HuH-7 (cell line): ENCODE measurements around the gene MAPRE3.

Experiments
- DNase-seq: peaks from one replicate; pipeline ENCODE4 v3.0.0; 2011; ENCODE audit warnings: low spot score

MAPRE3 gene

DNA sequence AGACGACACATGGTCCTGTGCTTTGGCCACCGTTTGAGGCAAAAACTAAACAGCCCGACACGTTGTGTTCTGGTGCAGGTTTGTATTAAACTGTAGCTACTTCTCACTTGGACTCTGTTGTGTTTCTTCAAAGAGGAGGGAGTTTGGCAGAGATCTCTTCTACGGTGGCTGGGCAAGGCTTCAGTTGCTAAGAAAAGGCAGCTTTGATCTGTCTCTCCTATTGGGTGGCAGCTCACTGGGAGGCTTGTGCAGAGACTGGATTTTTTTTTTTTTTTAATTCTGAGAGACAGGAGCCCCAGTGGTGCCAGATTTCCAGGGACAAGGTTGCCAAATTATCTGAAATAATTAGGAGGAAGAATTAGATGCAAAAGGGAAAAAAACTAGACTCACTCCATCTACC is 20.2 kb upstream of the MAPRE3 start:
- DNase-seq = no peak

DNA sequence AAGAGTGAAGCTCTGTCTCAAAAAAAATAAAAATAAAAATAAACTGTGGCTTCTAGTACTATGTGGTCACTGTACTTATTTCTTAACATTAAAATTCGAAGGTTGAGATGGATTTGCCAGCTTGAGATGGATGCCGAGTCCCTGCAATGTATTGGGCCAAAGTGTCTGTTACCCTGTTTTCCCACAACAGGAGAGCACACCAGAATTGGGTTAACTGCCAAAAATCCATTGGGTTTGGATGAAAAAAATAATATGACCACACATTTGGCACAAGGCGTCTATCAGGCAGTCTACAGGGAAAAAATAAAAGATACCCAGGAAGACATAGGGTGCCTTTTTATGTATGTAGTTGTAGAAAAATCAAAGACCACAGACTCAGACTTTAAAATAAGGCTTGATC is 19.2 kb upstream of the MAPRE3 start:
- no peak for DNase-seq

DNA sequence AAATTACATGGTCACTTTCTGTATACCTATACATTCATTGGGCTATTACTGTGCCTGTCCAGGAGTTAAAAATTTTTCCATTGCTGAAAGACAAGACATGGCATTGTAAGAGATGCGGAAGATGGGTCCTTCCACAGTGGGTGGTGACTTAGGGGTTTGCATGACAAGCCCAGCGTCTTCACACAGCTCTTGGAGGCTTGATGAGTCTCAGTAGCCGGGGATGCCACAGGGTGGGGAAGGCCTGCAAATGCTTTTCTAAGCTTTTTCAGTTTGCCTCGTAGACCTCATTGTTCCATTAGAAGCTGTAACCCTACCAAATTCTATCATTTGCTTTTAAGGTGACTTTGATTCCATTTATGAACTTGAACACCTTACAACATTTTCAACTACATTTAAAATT is 18.1 kb upstream of the MAPRE3 start:
- DNase-seq = no peak

DNA sequence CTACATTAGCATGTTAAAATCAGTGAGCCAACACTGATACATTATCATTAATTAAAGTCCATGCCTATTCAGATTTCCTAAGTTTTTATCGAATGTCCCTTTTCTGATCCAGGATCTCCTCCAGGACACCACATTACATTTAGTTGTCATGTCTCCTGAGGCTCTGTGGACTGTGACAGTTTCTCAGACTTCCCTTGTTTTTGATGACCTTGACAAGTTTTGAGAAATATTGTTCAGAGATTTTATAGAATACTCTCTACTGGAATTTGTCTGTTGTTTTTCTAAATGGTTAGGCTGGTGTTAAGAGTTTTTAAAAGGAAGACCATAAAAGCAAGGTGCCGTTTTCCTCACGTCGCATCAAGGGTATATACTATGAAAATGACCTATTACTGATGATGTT is 16.3 kb upstream of the MAPRE3 start:
- DNase-seq = no peak

DNA sequence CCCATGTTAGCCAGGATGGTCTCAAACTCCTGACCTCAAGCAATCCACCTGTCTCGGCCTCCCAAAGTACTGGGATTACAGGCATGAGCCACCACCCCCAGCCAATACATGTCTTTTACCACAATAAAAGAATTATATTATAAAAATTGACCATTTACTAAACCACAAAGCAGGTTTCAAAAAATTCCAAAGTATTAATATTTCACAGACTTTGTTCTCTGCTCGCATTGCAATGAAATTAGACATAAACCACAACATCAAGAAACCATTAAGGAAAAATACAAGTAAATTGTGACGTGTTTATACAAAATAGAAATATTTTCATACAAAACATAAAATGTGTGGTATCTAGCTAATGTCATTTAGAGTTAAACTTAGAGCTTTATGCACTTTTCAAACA is 13.4 kb upstream of the MAPRE3 start:
- DNase-seq = no peak

DNA sequence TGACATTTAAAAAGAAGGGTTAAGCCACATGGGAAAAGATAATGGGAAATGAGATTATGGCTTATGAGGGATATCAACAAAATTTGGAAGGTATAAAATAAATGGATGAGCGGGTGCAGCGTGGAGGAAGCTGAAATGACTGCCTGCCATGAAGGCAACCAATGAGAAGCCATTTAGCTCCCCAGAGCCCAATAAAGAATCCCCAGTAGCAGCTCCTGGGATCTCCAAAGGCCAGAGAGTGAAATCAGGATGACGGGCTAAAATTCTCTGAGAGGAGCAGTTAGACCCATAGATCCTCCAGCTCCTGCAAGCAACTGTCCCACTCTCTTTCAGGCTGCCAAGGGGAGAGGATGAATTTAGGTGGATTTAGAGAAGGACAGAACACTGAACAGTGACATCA is 12.9 kb upstream of the MAPRE3 start:
- DNase-seq = no peak

DNA sequence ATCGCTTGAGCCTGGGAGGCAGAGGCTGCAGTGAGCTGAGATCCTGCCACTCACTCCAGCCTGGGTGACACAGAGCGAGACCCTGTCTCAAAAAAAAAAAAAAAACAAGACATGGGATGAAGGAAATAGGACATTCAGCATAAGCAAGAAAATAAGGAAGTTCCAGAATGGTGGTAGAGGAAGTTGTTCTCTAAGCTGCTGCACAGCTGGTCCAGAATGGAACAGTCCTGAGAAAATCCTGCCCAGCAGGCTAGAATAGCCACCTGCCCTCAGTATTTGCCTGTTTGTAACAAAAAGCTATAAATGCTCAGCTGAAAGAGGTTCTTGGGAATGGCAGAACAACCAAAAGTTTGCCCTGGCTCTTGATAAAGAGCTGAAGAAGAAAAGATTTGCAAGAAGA is 11.1 kb upstream of the MAPRE3 start:
- DNase-seq = no peak

DNA sequence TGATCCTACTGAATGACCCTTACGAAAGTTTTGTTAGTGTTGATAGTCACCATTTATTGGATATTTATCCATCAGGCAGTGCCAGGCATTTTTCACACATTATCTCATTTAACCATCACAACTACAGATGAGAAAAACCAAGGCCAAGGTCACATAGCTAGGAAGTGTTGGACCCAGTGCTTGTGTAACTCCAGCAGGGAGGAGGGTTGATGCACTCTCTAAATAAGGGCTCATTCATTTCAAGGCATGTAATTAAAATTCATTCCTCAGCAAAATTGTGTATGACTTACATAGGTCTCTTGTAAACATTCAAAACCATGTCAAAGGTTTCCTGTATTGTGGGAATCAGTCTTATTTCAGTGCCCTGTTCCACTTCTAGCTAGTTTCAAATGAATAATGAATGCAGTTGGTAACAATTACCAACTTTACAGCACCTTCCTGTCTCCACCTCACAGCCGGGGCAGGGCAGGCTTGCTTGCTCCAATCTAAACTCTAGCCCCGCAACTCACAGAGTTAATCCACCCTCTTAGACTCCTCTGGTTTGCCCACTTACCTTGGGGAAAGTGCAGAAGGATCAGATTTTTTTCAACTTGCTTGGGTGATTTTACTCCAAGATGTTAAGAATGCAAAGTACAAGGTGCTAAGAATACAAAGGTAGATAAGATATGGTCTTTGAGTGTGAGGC is 5.8 kb upstream of the MAPRE3 start:
- DNase-seq = no peak

DNA sequence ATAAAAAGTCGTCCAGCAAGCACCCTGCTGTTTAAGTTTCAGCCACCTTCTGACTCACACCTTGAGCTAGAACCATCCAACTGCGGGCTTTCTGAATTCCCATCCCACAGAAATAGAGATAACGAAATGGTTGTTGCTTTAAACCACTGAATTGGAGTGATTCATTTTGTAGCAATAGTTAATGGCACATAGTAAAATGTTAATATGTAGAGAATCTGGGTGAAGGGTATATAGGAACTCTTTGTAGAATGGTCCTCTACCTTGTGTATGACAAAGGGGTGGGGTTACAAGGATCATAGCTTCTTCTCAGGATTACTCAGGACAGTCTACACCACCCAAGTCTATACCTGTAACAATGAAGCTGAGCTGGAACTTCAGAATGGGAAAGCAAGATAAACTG is 2.4 kb upstream of the MAPRE3 start:
- no peak for DNase-seq

DNA sequence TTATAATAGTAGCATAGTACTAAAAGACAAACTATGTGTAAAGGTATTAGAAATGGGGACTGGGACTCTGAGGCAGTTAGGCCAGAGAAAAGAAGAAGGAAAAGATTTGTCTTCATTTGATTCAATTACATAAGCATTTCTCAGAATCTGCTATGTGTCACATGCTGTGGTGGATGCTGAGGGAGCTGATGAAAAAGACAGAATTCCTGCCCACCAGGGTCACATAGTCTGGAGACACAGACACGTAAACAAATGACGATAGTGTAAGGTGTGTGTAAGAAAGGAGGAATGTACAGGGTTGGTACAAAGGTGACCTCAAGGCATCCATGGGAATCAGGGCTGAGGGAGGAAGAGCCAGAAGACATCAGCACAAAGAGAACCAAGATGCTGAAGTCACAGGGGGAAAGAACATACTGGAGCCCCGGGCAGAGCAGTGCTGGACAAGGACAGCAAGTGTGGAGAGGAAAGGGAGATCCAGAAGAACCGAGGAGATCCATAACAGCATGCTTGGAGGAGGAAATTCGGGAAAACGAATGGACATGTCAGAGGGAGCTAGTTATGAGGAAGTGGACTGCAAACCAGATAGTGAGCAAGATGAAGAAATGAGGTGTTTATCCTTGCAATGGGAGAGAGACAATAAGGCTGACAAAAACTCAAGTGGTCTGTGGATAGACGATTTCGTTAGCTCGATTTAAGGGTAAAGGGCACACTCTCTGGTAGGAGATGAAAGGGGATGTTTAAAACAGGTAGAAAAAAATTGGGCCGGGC is 1.2 kb upstream of the MAPRE3 start:
- no peak for DNase-seq

DNA sequence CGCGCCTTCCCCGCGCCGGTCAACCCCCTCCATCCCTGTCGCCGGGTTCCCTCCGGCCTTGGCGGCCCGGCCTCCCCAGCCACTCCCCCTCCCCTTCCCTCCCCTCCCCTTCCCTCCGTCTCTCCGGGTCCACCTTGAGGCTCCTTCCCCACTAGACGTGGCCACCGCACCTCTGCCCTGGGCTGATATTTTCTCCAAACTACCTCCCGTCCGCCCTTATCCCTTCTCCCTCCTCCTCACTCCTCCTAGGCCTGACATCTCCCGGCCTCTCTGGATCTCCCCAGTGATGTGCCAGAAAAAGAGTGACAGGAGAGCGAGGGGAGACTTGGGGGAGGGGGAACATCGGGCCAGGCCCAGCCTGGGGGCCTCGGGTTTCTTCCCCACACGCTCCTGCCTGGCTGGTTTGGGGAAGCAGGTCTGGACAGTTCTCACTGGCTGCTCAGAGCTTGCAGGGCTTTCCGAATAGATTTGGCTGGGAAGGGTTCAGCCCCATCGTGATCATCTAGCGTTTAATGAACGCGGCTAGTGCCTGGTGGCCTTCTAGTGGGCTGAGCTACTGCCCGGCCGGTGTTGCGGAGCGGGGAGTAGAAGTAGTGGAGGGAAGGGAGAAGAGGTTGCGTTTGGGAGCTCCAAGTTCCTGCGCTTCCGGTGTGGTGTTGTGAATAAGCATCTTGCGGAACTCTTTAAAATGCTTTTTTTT is 641 bp downstream of the MAPRE3 start:
- DNase-seq = peak; percentile 38

DNA sequence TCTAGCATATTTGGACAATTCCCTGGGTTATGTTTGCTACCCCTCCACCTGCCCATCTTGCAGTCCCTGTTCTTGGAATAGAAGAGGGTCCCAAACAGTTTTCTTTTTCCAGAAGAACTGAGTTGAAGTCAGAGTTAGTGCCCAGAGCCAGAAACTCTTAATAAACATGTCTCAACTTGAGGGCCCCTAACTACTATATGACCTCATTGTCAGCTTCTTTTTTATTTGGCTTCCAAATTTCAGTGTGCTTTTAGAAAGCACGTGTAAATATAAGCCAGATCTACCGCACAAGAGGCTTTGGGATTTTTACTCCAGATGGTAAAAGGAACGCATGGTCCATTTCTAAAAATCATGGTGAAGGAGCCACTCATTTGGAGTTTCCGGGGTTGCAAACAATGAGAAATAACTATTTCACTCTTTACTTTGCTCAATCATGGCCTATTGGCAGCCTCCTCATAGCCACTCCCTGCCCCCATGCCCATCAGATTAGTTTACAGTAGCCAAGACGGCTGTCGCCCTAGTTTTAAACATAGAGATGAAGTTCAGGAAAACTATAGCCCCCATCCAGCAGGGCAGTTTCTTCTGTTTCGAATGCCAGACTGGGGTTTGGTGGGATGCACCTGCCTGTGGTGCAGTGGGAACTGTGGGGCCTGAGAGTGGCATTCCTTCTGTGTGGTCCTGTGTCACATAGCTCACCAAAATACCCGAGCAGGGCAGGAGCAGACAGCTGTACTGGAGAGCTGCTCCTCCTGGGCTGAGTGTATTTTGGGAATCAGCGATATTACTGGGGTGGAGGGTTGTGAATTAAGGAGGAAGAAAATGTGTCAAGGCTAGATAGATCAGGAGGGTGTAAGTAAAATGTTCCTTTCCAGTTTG is 1.7 kb downstream of the MAPRE3 start:
- no peak for DNase-seq

DNA sequence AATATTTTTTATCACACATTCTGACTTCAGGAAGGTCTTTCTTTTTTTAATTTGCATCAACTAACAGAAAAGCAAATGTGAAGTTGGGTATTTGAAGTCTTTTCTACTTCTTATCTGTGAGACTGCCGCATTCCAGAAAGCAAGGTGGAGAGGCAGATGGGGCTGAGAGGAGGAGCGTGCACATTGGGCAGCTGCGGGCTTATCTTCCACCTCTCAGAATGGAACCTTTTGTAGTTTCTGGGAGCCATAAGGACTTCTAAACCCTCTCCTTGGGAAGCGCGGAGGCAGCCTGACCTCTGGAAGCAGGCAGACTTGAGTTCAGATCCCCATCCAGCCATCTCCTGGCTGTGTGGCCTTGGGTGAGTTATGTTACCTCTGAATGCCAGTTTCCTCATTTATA is 3.9 kb downstream of the MAPRE3 start:
- DNase-seq = no peak

DNA sequence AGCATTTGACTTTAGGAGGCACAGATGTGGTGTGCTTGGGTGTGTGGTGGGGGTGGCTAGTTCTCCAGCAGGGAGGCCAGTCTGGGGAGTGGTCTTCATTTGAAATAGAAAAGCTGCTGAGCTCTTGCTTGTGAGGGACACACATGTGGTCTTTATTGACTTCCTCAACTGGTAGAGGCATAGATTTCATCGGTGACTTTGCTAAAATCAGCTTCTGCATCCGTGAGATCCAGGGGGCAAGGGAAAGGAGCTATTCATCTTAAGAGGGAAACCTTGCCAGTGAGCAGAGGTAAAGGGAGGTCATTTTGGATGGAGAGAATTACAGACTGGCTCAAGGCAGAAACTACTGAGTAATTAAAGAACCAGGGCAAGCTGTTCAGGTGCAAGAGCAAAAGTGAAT is 4.7 kb downstream of the MAPRE3 start:
- DNase-seq = no peak

DNA sequence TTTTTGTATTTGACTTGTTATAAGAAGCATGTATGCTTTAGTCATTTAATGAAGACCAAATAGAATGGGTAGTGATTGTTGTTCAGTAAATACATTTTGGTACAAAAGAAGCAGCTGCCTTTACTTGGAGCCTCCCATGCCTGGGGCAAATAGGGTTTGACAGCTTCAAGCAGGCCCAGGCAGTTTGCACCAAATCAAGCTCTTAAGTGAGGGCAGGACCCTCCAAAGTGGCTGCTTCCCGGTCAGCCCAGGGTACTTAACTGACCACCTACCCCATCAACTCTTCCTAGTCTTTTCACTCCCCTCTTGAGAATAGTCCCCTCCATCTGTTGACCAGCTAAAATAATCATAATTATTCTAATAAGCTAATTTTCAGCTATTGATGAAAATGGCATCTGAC is 5.2 kb downstream of the MAPRE3 start:
- DNase-seq = no peak

DNA sequence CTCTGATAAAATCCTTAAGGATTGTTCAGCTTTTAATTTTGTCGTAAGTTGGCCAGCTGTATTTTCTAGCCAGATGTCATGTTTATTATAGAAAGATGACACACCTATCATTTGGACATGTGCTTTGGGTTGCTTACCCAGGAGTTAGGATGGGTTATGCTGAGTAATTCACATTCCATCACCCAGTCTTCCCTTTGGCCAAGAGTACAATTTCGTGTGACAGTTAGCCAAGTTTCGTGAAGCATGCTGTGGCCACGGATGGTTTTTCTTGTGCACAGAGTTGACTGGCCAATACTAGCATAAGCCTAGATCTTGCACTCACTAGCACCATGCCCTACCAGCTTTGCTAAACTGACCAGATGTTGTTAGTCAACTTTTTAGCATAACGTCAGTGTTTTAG is 5.8 kb downstream of the MAPRE3 start:
- DNase-seq = no peak

DNA sequence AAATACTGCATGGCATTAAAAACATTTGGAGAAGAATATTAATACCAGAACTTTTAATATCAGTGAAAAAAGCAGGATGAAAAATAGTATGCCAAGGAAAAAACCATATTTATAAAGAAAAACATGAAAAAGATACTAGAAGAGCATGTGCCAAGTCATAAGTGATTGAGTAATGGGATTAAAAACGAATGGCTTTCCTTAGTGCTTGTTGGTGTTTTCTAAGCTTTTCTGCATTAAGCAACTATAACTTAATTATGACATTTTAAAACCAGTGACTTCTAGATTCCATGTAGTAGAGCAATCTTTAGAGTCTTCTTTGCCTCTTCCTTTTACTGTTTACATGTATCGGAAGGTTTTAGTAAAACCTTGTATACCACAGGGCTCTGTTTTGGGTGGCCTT is 6.6 kb downstream of the MAPRE3 start:
- DNase-seq = no peak

DNA sequence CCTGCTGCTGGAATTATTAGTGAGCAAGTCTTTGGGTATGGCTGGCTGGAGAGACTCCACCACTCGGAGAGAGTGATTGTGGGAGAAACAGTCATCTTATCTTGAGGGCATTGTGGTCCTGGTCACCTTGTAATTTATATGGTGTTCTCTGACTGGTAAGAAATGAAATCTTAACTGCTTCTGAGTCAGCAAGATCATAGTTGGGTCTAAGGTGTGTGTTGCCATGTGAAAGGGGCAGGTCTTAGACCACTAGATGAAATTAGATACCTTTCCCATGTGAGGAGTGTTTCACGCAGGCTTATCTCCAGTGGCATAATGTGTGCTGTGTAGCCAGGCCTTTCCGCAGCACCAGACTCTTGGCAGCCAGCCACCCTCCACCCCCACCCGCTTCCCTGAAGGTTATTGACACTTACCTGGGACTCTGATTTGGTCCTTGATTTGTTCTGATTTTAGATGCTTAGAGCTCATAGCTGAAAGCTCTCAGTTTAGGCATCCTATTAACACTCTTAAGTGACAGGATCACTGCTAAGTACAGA is 7.7 kb downstream of the MAPRE3 start:
- no peak for DNase-seq

DNA sequence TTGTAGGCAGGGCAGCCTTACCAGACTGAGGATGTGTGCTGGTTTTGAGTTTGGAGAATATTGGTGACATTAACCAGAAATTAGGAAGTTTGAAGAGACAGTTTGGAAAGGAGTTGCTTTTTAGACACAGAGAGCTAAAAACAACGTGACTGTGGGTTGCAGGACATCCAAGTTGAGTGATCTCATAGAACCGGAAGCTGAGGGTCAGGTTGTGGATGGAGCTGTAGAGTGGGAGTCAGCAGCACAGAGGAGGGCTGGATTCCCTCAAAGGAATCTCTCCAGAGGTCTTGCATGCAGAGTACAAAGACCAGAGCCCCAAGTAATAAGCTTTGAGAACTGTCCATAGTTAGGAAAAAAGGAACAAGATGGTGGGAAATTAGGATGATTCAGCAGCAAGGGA is 9.3 kb downstream of the MAPRE3 start:
- DNase-seq = no peak

DNA sequence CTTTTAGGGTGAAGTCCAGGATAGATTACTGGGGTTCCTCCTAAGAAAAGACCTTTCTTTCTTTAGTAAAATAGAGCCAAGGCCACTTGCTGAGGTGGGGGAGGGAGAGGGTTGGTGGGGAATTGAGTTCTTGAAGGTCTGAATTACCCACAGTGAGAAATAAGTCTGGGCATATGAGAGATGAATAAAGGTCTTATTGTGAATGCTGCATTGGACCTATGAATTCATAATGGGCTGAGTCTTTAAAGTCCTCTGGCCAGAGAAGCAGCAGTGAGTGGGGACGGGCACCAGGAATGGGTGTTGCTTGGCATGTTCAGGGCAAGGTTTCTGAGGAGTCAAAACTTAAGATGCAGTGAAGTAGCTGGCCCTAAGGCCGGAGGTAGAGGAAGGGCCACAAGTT is 10.5 kb downstream of the MAPRE3 start:
- DNase-seq = no peak

DNA sequence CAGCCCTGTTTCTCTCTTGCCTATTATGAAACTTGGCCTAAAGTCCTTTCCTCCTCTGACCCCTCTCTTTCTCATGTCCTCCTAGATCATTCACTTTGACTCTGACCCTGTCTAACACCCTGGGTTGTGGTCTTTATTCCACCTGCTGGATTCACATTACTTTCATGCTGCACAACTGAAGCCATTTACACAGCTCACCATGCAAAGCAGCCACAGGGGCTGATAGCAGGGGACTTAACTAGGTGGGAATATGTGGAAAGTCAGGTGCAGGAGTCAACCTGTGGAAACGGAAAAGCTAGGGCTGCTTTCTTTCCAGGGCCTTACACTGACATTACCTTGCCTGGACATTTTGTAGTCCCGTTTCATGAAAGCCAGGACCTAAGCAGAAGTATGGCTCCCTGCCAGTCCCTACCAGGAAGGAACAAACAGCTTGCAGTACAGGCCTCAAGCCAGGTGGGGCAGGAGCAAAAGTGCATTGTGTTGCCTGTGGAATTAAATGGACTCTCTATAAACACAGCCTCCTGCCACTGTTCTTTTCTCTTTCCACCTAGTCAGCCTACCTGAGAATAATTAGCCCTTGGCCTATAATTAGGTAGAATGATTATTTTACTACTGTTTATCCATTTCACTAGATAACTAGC is 11.8 kb downstream of the MAPRE3 start:
- DNase-seq = peak; percentile 72

DNA sequence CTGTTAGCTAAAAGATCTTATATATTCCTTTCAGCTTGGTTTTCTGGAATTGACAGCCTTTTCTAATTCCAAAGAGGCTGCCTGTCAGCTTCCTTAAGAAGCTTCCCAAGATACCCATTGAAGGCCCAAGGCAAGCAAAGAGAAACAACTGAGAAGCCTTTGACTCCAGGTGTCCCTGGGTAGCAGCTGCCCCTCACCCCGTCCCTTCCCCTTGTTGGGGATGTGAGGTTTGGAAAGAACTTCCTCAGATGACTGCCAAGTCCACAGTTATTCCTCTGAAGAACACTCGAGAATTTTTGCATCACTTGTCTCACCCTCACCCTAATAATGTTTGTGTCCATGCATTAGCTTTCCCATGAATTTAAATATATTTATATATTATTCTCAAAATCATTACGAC is 13.3 kb downstream of the MAPRE3 start:
- DNase-seq = no peak
